Head of caudate nucleus (tissue), 42 donors: ENCODE results near the gene PNPLA5.
"Not testable (repeated sequence)": the region's sequence is repeated elsewhere in the genome, so short reads cannot be mapped to it uniquely, and the experiment has no call there.

Experiments
- DNase-seq, 42 donors: peaks; one replicate each; pipeline versions ENCODE4 v3.0.0 to v3.0.0-alpha.2; 2020 to 2021; ENCODE audit warnings: mixed read lengths in 7 of 42
- intact Hi-C: fragments of 100-400 bp; cut with DNase I; formaldehyde crosslinking; loops from one replicate; pipeline ENCODE4 v1.15.0; 2022

The PNPLA5 gene

GRCh38 chr22:43883719-43884415, 7.9 kb downstream of the PNPLA5 start:
- peak in 3 of 42 donors; percentile 5 to 25 (median 14) for DNase-seq
- intact Hi-C loops, result no loop called here

- intact Hi-C loops, result no loop called here
- peak in 33 of 42 donors; percentile 22 to 79 (median 54) for DNase-seq
Observed at GRCh38 chr22:43883012-43883661, 8.7 kb downstream of the PNPLA5 start.

GRCh38 chr22:43882122-43882767, 9.6 kb downstream of the PNPLA5 start:
- intact Hi-C loops, result no loop called here
- peak in 3 of 42 donors; percentile 3 to 11 (median 6) for DNase-seq

- intact Hi-C loops, result no loop called here
Observed at GRCh38 chr22:43881091-43882061, 10.4 kb downstream of the PNPLA5 start.

GRCh38 chr22:43880541-43880991, 11.2 kb downstream of the PNPLA5 start:
- DNase-seq, result peak in 5 of 42 donors; percentile 1 to 14 (median 13)
- intact Hi-C loops, result no loop called here

More at GRCh38 chr22:43881091-43882061, 10.4 kb downstream of the PNPLA5 start:
- DNase-seq, result peak in 5 of 42 donors; percentile 3 to 19 (median 14)

GRCh38 chr22:43879901-43880540, 11.8 kb downstream of the PNPLA5 start:
- intact Hi-C loops, result no loop called here
- peak in 4 of 42 donors; percentile 0 to 14 (median 9) for DNase-seq

GRCh38 chr22:43878831-43879550, 12.8 kb downstream of the PNPLA5 start:
- intact Hi-C loops, result no loop called here
- peak in 3 of 42 donors; percentile 1 to 25 (median 6) for DNase-seq

- intact Hi-C loops, result no loop called here
Observed at GRCh38 chr22:43878079-43878795, 13.6 kb downstream of the PNPLA5 start.

GRCh38 chr22:43876866-43877509, 14.8 kb downstream of the PNPLA5 start:
- intact Hi-C loops, result no loop called here
- DNase-seq, result peak in 2 of 42 donors; percentile 4 to 6

More at GRCh38 chr22:43878079-43878795, 13.6 kb downstream of the PNPLA5 start:
- peak in 2 of 42 donors; percentile 1 to 8 for DNase-seq

- DNase-seq, result no peak
- intact Hi-C loops, result no loop called here
Observed at GRCh38 chr22:43869799-43870198, 22.0 kb downstream of the PNPLA5 start.

- intact Hi-C loops, result not testable (repeated sequence)
Observed at GRCh38 chr22:43869001-43869400, 22.8 kb downstream of the PNPLA5 start.

GRCh38 chr22:43867839-43868635, 23.8 kb downstream of the PNPLA5 start:
- peak in 27 of 42 donors; percentile 10 to 79 (median 44) for DNase-seq
- intact Hi-C loops, result no loop called here

More at GRCh38 chr22:43869001-43869400, 22.8 kb downstream of the PNPLA5 start:
- DNase-seq, result peak in 2 of 42 donors; percentile 3 to 7

GRCh38 chr22:43862882-43863202, 29.0 kb downstream of the PNPLA5 start:
- DNase-seq, result peak in 1 of 42 donors; percentile 36
- intact Hi-C loops, result no loop called here

GRCh38 chr22:43862074-43862881, 29.5 kb downstream of the PNPLA5 start, which contains the start of gene SULT4A1:
Gene SULT4A1 (minus strand): TSS chr22:43862513. CDS start chr22:43862382, 131 bp downstream.
- intact Hi-C loops, result no loop called here
- peak in 30 of 42 donors; percentile 12 to 68 (median 40) for DNase-seq

GRCh38 chr22:43861529-43861928, 30.3 kb downstream of the PNPLA5 start:
- DNase-seq, result peak in 34 of 42 donors; percentile 11 to 70 (median 44)
- intact Hi-C loops, result no loop called here
